HG02610 (cell line): ENCODE data around the gene ANO5.
A peak's percentile ranks its signal among the peaks of the same experiment; 100 is the strongest.
"Not testable (repeated sequence)": the region's sequence is repeated elsewhere in the genome, so short reads cannot be mapped to it uniquely, and the experiment has no call there.

ENCODE experiments used
- ATAC-seq: cut with Tn5 transposase; IDR thresholded peaks from one replicate; pipeline ENCODE4 v1.9.1; 2021; ENCODE audit warnings: mild to moderate bottlenecking, moderate library complexity; ENCODE audit not compliant: unreplicated experiment

ANO5 gene

GRCh38 chr11:22199243-22199642, 6.4 kb downstream of the ANO5 start:
- no peak for ATAC-seq

GRCh38 chr11:22203281-22203680, 10.4 kb downstream of the ANO5 start:
- no peak for ATAC-seq

- no peak for ATAC-seq
Measured at GRCh38 chr11:22207162-22207561, 14.3 kb downstream of the ANO5 start.

- ATAC-seq = no peak
Measured at GRCh38 chr11:22208151-22208858, 15.4 kb downstream of the ANO5 start.

- ATAC-seq = no peak
Measured at GRCh38 chr11:22216940-22217339, 24.1 kb downstream of the ANO5 start.

- no peak for ATAC-seq
Measured at GRCh38 chr11:22221143-22221542, 28.3 kb downstream of the ANO5 start.

- no peak for ATAC-seq
Measured at GRCh38 chr11:22225190-22225589, 32.3 kb downstream of the ANO5 start.

GRCh38 chr11:22234743-22235142, 41.9 kb downstream of the ANO5 start:
- ATAC-seq = no peak

- peak; percentile 93 for ATAC-seq
Measured at GRCh38 chr11:22244986-22245592, 52.2 kb downstream of the ANO5 start.

- no peak for ATAC-seq
Measured at GRCh38 chr11:22246992-22247391, 54.1 kb downstream of the ANO5 start.

- no peak for ATAC-seq
Measured at GRCh38 chr11:22249871-22250270, 57.0 kb downstream of the ANO5 start.

GRCh38 chr11:22256876-22257275, 64.0 kb downstream of the ANO5 start:
- ATAC-seq = no peak

- ATAC-seq = no peak
Measured at GRCh38 chr11:22263613-22264012, 70.7 kb downstream of the ANO5 start.

GRCh38 chr11:22268983-22269624, 76.2 kb downstream of the ANO5 start:
- ATAC-seq = not testable (repeated sequence)

- ATAC-seq = no peak
Measured at GRCh38 chr11:22273781-22274180, 80.9 kb downstream of the ANO5 start.

- ATAC-seq = no peak
Measured at GRCh38 chr11:22275600-22275999, 82.7 kb downstream of the ANO5 start.

GRCh38 chr11:22276535-22276934, 83.7 kb downstream of the ANO5 start:
- ATAC-seq = no peak

- not testable (repeated sequence) for ATAC-seq
Measured at GRCh38 chr11:22284991-22285390, 92.1 kb downstream of the ANO5 start.

- no peak for ATAC-seq
Measured at GRCh38 chr11:22302368-22302767, 109.5 kb downstream of the ANO5 start.

- no peak for ATAC-seq
Measured at GRCh38 chr11:22304337-22304961, 111.6 kb downstream of the ANO5 start.

- no peak for ATAC-seq
Measured at GRCh38 chr11:22317656-22318055, 124.8 kb downstream of the ANO5 start.

GRCh38 chr11:22331771-22332170, 138.9 kb downstream of the ANO5 start:
- no peak for ATAC-seq
